ENCODE data around the gene PNPLA5.

Gene PNPLA5

GRCh38 chr22:43901976-43902643, 10.3 kb upstream of the PNPLA5 start:
- Histone ChIP-seq H3K4me1 (ENCODE audit: insufficient read depth, poor library complexity, severe bottlenecking) (peaks cover 16% of the 10 kb centered on the region), H3K27me3 (ENCODE audit: insufficient read depth, poor library complexity, severe bottlenecking) (no peaks in the 10 kb centered on the region), H3K9me3 (ENCODE audit: severe bottlenecking) (no peaks in the 10 kb centered on the region), H3K27ac (ENCODE audit: poor library complexity, severe bottlenecking) (peak overlapping the region; percentile 37), H3K36me3 (ENCODE audit: low read depth) (no peaks in the 10 kb centered on the region), H3K4me3 (ENCODE audit: severe bottlenecking) (no peak overlapping the region)
- DNase-seq (ENCODE audit: low spot score) (no peak), ATAC-seq (ENCODE audit: low read depth) (peak; percentile 80)
- TF ChIP-seq CTCF (IDR thresholded peaks at IDR 0.05; ENCODE audit: poor library complexity, severe bottlenecking) = no peak

GRCh38 chr22:43900206-43900605, 8.4 kb upstream of the PNPLA5 start:
- no peak overlapping the region for H3K4me3 ChIP-seq (ENCODE audit: severe bottlenecking)
- peaks cover 16% of the 10 kb centered on the region for H3K4me1 ChIP-seq (ENCODE audit: insufficient read depth, poor library complexity, severe bottlenecking)
- H3K9me3 ChIP-seq (ENCODE audit: severe bottlenecking) = no peaks in the 10 kb centered on the region
- no peaks in the 10 kb centered on the region for H3K36me3 ChIP-seq (ENCODE audit: low read depth)
- H3K27ac ChIP-seq (ENCODE audit: poor library complexity, severe bottlenecking) = no peak overlapping the region
- ATAC-seq (ENCODE audit: low read depth) (no peak), DNase-seq (ENCODE audit: low spot score) (no peak)
- no peaks in the 10 kb centered on the region for H3K27me3 ChIP-seq (ENCODE audit: insufficient read depth, poor library complexity, severe bottlenecking)
- TF ChIP-seq CTCF (IDR thresholded peaks at IDR 0.05; ENCODE audit: poor library complexity, severe bottlenecking) = no peak

- H3K36me3 ChIP-seq (ENCODE audit: low read depth) = no peaks in the 10 kb centered on the region
- DNase-seq (ENCODE audit: low spot score) (no peak), ATAC-seq (ENCODE audit: low read depth) (peak; percentile 78)
- H3K27ac ChIP-seq (ENCODE audit: poor library complexity, severe bottlenecking) = no peak overlapping the region
- H3K4me1 ChIP-seq (ENCODE audit: insufficient read depth, poor library complexity, severe bottlenecking) = peaks cover 16% of the 10 kb centered on the region
- no peak for TF ChIP-seq CTCF (IDR thresholded peaks at IDR 0.05; ENCODE audit: poor library complexity, severe bottlenecking)
- H3K4me3 ChIP-seq (ENCODE audit: severe bottlenecking) = no peak overlapping the region
- H3K27me3 ChIP-seq (ENCODE audit: insufficient read depth, poor library complexity, severe bottlenecking) = no peaks in the 10 kb centered on the region
- no peaks in the 10 kb centered on the region for H3K9me3 ChIP-seq (ENCODE audit: severe bottlenecking)
These were observed 6.0 kb upstream of the PNPLA5 start for GRCh38 chr22:43897751-43898261.

GRCh38 chr22:43895986-43896645, 4.3 kb upstream of the PNPLA5 start:
- Histone ChIP-seq H3K4me1 (ENCODE audit: insufficient read depth, poor library complexity, severe bottlenecking) (peaks cover 8% of the 10 kb centered on the region), H3K27ac (ENCODE audit: poor library complexity, severe bottlenecking) (no peak overlapping the region), H3K4me3 (ENCODE audit: severe bottlenecking) (no peak overlapping the region), H3K9me3 (ENCODE audit: severe bottlenecking) (no peaks in the 10 kb centered on the region), H3K27me3 (ENCODE audit: insufficient read depth, poor library complexity, severe bottlenecking) (peaks cover 15% of the 10 kb centered on the region), H3K36me3 (ENCODE audit: low read depth) (no peaks in the 10 kb centered on the region)
- ATAC-seq (ENCODE audit: low read depth) (no peak), DNase-seq (ENCODE audit: low spot score) (no peak)
- no peak for TF ChIP-seq CTCF (IDR thresholded peaks at IDR 0.05; ENCODE audit: poor library complexity, severe bottlenecking)

GRCh38 chr22:43894122-43894521, 2.3 kb upstream of the PNPLA5 start:
- DNase-seq (ENCODE audit: low spot score) (no peak), ATAC-seq (ENCODE audit: low read depth) (no peak)
- H3K27me3 ChIP-seq (ENCODE audit: insufficient read depth, poor library complexity, severe bottlenecking) = peaks cover 31% of the 10 kb centered on the region
- no peak overlapping the region for H3K4me3 ChIP-seq (ENCODE audit: severe bottlenecking)
- TF ChIP-seq CTCF (IDR thresholded peaks at IDR 0.05; ENCODE audit: poor library complexity, severe bottlenecking) = no peak
- H3K27ac ChIP-seq (ENCODE audit: poor library complexity, severe bottlenecking) = no peak overlapping the region
- H3K36me3 ChIP-seq (ENCODE audit: low read depth) = no peaks in the 10 kb centered on the region
- H3K4me1 ChIP-seq (ENCODE audit: insufficient read depth, poor library complexity, severe bottlenecking) = peaks cover 8% of the 10 kb centered on the region
- H3K9me3 ChIP-seq (ENCODE audit: severe bottlenecking) = no peaks in the 10 kb centered on the region

Data from RWPE2 (cell line).